H7 (cell line): ENCODE results near the gene CROCC. TPM values are rescaled to one million over a fixed set of nuclear protein-coding genes. Genes with fewer than 3 reads are reported as not detected.
"Not testable (repeated sequence)": the region's sequence is repeated elsewhere in the genome, so short reads cannot be mapped to it uniquely, and the experiment has no call there.

Experiments
- DNase-seq: peaks from one replicate; pipeline ENCODE4 v3.0.0; 2012
- H3K27me3 ChIP-seq: 2 replicates; pipeline ENCODE4 v1.6.0; 2011; ENCODE audit warnings: mild to moderate bottlenecking, low read length; ENCODE audit not compliant: control insufficient read depth, insufficient read depth
- H3K36me3 ChIP-seq: replicated peaks from 2 replicates; pipeline ENCODE4 v1.5.1; 2011; ENCODE audit warnings: low read length; ENCODE audit not compliant: control insufficient read depth, insufficient read depth
- H3K4me3 ChIP-seq: 2 replicates; pipeline ENCODE4 v1.5.1; 2011; ENCODE audit warnings: low read depth, mild to moderate bottlenecking, control low read depth, low read length, moderate library complexity; ENCODE audit not compliant: insufficient read depth
- total RNA-seq: library from RNA; depleted of rRNA; stranded (reverse); fragments of >200 nt; shearing (Covaris generic); gene quantifications from 2 replicates; pipeline ENCODE4 v1.2.3, GENCODE V29; 2014

The CROCC gene
- total RNA-seq, 1 experiment from 2014 or later, result 59.5 TPM

DNA sequence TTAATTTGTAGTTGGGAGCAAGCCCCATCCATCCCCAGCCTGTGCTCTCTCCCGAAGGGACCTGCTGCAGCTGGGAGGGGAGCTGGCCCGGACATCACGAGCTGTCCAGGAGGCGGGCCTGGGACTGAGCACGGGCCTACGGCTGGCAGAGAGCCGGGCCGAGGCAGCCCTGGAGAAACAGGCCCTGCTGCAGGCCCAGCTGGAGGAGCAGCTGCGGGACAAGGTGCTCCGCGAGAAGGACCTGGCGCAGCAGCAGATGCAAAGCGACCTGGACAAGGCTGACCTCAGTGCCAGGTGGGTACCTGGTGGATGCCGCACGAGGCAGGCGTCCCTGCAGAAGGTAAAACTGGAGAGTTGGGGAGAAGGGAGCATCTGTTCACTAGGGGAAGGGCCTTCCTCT lies 14.8 kb downstream of the CROCC start:
- not testable (repeated sequence) for H3K27me3 ChIP-seq, H3K4me3 ChIP-seq, DNase-seq
- peaks cover 21% of the 10 kb centered on the region for H3K36me3 ChIP-seq

DNA sequence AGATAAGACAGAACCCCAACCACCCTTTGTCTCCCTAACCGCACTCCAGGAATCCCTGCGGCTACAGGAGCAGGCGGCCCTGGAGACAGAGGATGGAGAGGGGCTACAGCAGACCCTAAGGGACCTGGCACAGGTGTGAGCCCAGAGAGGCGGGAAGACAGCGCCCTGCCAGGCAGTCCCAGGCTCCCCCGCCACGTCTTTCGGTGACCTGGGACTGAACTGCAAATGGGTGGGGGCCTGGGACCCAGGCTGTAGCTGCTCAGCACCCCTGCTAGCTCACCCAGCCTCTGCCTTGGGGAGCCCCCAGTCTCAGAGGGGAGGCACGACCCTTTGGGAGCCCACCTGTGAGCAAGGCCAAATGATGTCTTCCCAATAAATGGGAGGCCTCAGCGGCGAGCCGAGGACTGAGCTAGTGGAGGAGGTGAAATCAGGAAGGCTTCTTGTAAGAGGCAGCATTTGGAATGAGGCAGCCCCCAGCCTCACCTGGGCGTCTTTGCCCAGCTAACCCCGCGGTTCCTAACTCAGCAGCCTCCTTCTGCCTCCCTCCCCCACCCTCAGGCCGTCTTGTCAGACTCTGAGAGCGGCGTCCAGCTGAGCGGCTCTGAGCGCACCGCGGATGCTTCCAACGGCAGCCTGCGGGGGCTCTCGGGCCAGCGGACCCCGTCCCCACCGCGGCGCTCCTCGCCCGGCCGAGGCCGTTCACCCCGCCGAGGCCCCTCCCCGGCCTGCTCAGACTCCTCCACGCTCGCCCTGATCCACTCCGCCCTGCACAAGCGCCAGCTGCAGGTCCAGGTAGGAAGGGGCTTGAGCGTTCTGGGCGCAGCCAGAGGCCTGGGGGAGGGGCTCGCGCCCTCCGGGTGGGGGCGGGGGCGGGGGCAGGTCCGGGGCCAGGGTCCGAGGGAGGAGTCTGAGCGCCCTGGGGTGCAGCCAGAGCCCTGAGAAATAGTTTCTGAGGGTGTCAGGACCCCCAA lies 16.9 kb downstream of the CROCC start:
- Histone ChIP-seq H3K4me3 (peak overlapping the region; percentile 57), H3K27me3 (no peaks in the 10 kb centered on the region), H3K36me3 (peaks cover 24% of the 10 kb centered on the region)
- peak; percentile 94 for DNase-seq

DNA sequence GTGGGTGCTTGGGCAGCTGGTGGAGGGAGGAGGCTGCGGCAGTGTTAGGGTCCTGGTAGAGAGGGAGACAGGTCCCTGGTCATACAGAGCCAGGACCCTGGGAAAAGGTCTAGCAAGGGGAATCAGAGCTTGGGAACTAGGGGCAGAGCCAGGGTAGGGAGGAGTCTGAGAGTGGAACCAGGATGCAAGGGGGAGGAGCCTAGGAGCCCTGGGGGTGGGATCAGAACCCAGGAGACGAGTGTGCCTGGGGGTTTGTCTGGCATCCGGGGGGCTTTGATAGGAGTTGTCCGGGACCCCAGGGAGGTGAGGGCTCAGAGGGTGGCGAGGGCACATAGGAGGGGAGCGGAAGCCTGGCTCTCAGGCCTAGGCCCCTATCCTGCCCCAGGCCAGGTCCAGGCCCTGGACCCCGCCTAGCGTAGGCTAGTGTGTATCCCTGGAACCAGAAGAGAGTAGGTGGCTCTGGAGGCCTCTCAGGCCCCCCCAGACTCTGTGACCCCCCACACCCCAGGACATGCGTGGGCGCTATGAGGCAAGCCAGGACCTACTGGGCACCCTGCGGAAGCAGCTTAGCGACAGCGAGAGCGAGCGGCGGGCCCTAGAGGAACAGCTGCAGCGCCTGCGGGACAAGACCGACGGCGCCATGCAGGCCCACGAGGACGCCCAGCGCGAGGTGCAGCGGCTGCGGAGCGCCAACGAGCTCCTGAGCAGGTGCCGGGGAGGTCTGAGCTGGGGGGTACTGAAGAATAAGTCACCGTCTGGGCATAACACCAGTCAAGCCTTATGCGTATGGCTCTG lies 17.9 kb downstream of the CROCC start:
- H3K4me3 ChIP-seq, result peak overlapping the region; percentile 57; the same call in 1 of the 2 replicates
- DNase-seq, result peak; percentile 65

DNA sequence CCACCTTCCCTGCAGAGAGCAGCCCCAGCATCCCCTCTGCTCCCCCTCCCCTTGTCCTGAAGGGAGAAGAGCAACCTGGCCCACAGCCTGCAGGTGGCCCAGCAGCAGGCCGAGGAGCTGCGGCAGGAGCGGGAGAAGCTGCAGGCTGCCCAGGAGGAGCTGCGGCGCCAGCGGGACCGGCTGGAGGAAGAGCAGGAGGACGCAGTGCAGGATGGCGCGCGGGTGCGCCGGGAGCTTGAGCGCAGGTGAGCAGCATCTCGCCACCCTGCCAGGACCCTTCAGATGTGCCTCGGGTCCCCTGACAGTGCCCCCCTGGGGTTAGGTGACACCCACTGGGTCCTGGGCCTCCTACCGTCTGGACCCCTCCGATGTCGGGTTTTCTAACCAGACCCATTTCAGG lies 22.3 kb downstream of the CROCC start:
- peaks cover 20% of the 10 kb centered on the region for H3K36me3 ChIP-seq
- peak; percentile 43 for DNase-seq
- no peaks in the 10 kb centered on the region for H3K27me3 ChIP-seq
- H3K4me3 ChIP-seq, result no peak overlapping the region

More for the DNA sequence above, 17.9 kb downstream of the CROCC start:
- peaks cover 24% of the 10 kb centered on the region for H3K36me3 ChIP-seq
- H3K27me3 ChIP-seq, result not testable (repeated sequence)

DNA sequence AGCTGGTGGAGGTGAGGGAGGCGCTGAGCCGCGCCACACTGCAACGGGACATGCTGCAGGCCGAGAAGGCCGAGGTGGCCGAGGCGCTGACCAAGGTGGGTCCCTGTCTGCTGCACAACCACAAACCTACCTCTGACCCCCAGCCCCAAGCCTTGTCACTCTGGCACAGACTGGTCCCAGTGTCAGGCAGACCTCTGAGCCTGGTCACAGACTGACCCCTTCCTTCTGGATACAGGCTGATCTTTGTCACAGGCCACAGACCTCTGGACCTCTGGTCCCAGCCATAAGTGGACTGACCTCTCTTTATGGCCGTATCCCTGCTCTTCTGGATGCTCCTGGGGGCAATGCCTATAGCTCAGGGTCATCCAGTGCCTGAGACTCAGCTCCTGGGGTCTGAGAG lies 23.8 kb downstream of the CROCC start:
- H3K27me3 ChIP-seq, DNase-seq: not testable (repeated sequence)

DNA sequence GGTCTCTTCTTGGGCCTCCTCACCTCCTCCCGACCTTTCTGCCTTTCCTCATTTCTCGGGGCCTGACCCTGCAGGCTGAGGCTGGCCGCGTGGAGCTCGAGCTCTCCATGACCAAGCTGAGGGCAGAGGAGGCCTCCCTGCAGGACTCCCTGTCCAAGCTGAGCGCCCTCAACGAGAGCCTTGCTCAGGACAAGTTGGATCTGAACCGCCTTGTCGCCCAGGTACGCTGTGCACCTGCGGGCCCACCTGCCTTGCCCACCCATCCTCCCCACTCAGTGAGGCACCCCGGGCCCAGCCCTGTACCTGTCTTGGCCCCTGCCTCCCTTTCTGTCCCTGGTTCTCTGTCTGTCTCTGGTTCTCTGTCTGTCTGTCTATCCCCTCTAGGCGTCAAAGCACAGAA lies 24.5 kb downstream of the CROCC start:
- not testable (repeated sequence) for H3K4me3 ChIP-seq, H3K27me3 ChIP-seq
- H3K36me3 ChIP-seq, result peaks cover 17% of the 10 kb centered on the region
- peak; percentile 54 for DNase-seq

More for the DNA sequence above, 23.8 kb downstream of the CROCC start:
- peaks cover 20% of the 10 kb centered on the region for H3K36me3 ChIP-seq
- H3K4me3 ChIP-seq, result not testable (repeated sequence)

DNA sequence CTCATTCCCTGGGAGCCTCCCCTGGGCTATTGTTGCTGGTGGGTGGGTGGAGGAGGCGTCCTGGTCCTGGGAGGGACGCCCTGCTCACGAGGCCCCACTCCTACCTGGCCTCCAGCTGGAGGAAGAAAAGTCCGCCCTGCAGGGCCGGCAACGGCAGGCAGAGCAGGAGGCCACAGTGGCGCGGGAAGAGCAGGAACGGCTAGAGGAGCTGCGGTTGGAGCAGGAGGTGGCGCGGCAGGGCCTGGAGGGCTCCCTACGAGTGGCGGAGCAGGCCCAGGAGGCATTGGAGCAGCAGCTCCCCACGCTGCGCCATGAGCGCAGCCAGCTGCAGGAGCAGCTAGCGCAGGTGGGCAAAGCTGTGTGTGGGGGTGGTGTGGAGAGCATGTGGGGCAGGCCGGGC lies 24.9 kb downstream of the CROCC start:
- Histone ChIP-seq H3K4me3 (no peak overlapping the region), H3K36me3 (peaks cover 17% of the 10 kb centered on the region), H3K27me3 (no peaks in the 10 kb centered on the region)
- peak; percentile 70 for DNase-seq

DNA sequence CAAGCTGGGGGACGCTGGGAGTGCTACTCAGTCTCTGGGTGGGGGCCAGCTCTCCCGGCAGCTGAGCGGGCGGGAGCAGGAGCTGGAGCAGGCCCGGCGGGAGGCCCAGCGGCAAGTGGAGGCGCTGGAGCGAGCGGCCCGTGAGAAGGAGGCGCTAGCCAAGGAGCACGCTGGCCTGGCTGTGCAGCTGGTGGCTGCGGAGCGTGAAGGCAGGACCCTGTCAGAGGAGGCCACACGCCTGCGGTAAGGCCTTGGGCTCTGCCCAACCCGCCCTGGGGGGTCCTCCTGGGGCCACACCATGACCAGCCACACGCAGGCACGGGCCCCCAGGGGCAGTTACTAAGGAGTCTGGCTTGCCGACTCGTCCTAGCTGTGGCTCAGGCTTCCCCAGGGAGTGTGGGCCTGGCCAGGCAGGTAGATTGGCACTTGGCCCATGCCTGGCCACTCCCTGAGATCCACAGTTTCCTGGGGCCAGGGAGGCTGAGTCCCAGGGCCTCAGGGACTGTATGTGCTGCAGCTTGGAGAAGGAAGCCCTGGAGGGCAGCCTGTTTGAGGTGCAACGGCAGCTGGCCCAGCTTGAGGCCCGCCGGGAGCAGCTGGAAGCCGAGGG lies 26.7 kb downstream of the CROCC start:
- H3K4me3 ChIP-seq, H3K27me3 ChIP-seq, H3K36me3 ChIP-seq: not testable (repeated sequence)
- DNase-seq, result peak; percentile 61

DNA sequence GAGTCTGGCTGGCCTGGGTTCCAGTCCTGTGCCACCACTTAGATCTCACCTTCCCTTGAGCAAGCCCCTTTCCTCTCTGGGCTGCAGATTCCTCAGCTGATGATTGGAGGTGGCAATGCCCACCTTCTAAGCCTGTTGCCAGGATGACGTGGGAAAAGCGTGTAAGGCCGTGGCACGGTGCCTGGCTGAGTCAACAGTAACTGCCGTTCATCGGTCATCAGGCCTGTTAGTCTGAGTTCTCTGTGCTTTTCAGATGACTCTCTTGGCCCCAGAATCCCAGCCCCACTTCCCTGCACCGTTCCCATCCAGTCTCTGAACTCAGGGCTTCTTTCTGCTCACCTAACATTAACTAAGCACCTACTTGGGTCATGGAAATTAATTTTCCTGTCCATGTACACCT lies 27.3 kb downstream of the CROCC start:
- not testable (repeated sequence) for H3K36me3 ChIP-seq, H3K27me3 ChIP-seq, DNase-seq, H3K4me3 ChIP-seq

DNA sequence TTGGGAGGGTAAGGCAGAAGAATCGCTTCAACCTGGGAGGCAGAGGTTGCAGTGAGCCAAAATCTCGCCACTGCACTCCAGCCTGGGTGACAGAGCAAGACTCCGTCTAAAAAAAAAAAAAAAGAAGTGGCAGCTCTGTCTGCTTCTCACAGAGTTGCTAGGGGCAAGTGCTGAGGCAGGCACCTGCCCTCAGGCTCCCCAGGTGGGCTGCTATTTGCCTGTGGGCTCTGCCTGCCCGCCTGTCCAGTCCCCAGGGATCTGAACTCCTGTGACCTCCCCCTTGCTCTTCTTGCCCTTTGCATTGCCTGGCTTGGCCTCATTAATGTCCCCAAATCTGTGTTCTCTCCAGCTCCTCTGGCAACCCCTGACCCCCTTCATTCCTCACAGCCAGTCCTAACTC lies 30.6 kb downstream of the CROCC start:
- H3K36me3 ChIP-seq, result peaks cover 17% of the 10 kb centered on the region
- DNase-seq, result not testable (repeated sequence)

DNA sequence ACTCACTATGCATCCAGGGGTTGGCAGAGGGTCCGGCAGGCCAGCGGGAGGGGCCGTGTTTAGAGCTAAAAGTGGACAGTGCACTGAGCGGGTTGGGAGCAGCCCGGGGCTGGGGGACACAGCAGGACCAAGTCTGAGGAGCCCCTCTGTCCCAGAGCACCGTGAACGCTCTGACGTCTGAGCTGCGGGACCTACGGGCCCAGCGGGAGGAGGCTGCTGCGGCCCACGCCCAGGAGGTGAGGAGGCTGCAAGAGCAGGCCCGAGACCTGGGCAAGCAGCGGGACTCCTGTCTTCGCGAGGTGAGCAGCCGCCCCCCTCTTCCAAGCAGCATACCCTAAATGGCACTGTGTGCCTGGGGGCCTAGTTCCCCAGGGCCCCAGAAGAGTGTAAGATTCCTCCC lies 32.8 kb downstream of the CROCC start:
- no peak for DNase-seq

More for the DNA sequence above, 30.6 kb downstream of the CROCC start:
- H3K27me3 ChIP-seq, H3K4me3 ChIP-seq: not testable (repeated sequence)

DNA sequence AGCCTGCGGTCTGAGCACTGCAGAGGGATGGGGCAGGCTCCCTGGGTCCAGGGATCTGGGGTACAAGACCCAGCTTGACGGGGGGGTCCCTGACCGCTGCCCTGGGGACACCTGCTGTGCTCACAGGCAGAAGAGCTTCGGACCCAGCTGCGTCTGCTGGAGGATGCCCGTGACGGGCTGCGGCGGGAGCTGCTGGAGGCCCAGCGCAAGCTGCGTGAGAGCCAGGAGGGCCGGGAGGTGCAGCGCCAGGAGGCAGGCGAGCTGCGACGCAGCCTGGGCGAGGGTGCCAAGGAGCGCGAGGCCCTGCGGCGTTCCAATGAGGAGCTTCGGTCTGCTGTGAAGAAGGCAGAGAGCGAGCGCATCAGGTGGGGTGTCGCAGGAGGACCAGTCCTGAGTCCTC lies 33.5 kb downstream of the CROCC start:
- no peak for DNase-seq
- no peak overlapping the region for H3K4me3 ChIP-seq
- H3K36me3 ChIP-seq, result peaks cover 18% of the 10 kb centered on the region
- H3K27me3 ChIP-seq, result no peaks in the 10 kb centered on the region

More for the DNA sequence above, 32.8 kb downstream of the CROCC start:
- Histone ChIP-seq H3K27me3 (no peaks in the 10 kb centered on the region), H3K4me3 (no peak overlapping the region), H3K36me3 (peaks cover 18% of the 10 kb centered on the region)

DNA sequence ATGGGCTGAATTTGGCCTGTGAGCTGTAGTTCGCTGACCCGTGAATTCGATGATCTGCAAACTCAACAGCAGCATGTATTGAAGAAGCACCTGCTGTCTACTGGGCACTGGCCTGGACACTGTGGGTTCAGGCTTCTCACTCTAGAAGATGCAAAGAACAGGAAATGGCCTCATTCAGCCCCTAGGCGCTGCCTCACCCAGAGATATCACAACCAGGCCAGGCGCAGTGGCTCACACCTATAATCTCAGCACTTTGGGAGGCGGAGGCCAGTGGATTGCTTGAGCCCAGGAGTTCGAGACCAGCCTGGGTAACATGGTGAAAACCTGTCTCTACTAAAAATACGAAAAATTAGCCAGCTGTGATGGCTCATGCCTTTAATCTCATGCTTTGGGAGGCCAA lies 35.0 kb downstream of the CROCC start:
- Histone ChIP-seq H3K4me3 (no peak overlapping the region), H3K36me3 (peaks cover 18% of the 10 kb centered on the region), H3K27me3 (no peaks in the 10 kb centered on the region)
- no peak for DNase-seq

DNA sequence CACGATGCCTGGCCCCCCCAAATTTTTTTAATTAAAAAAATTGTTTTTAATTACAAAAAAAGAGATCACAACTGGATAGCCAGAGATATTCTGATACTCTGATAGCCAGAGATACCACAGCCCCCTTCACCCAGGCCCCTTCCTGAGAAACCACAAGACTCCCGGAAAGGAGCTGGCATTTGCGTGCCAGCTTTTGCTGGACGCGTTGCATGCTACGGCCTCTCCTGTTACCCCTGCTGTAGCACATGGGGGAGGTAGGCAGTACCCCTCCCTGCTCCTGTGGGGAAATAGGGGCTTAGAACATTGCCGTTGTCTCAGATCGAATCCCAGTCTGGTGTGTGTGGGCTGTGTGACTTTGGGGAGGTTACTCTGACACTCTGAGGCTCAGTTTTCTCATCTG lies 36.0 kb downstream of the CROCC start:
- no peak overlapping the region for H3K4me3 ChIP-seq
- no peaks in the 10 kb centered on the region for H3K27me3 ChIP-seq
- DNase-seq, result no peak
- H3K36me3 ChIP-seq, result peaks cover 18% of the 10 kb centered on the region
